Kasumi-1 (cell line): Measurements from ENCODE around the gene LRRK1.
A peak's percentile ranks its signal among the peaks of the same experiment; 100 is the strongest.

ENCODE experiments used
- DNase-seq, 2 experiments: peaks; one replicate each; lab custom pipeline; 2025; lab: John Stamatoyannopoulos, UW

LRRK1 gene, protein sequence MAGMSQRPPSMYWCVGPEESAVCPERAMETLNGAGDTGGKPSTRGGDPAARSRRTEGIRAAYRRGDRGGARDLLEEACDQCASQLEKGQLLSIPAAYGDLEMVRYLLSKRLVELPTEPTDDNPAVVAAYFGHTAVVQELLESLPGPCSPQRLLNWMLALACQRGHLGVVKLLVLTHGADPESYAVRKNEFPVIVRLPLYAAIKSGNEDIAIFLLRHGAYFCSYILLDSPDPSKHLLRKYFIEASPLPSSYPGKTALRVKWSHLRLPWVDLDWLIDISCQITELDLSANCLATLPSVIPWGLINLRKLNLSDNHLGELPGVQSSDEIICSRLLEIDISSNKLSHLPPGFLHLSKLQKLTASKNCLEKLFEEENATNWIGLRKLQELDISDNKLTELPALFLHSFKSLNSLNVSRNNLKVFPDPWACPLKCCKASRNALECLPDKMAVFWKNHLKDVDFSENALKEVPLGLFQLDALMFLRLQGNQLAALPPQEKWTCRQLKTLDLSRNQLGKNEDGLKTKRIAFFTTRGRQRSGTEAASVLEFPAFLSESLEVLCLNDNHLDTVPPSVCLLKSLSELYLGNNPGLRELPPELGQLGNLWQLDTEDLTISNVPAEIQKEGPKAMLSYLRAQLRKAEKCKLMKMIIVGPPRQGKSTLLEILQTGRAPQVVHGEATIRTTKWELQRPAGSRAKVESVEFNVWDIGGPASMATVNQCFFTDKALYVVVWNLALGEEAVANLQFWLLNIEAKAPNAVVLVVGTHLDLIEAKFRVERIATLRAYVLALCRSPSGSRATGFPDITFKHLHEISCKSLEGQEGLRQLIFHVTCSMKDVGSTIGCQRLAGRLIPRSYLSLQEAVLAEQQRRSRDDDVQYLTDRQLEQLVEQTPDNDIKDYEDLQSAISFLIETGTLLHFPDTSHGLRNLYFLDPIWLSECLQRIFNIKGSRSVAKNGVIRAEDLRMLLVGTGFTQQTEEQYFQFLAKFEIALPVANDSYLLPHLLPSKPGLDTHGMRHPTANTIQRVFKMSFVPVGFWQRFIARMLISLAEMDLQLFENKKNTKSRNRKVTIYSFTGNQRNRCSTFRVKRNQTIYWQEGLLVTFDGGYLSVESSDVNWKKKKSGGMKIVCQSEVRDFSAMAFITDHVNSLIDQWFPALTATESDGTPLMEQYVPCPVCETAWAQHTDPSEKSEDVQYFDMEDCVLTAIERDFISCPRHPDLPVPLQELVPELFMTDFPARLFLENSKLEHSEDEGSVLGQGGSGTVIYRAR (N-terminal part only)

DNA sequence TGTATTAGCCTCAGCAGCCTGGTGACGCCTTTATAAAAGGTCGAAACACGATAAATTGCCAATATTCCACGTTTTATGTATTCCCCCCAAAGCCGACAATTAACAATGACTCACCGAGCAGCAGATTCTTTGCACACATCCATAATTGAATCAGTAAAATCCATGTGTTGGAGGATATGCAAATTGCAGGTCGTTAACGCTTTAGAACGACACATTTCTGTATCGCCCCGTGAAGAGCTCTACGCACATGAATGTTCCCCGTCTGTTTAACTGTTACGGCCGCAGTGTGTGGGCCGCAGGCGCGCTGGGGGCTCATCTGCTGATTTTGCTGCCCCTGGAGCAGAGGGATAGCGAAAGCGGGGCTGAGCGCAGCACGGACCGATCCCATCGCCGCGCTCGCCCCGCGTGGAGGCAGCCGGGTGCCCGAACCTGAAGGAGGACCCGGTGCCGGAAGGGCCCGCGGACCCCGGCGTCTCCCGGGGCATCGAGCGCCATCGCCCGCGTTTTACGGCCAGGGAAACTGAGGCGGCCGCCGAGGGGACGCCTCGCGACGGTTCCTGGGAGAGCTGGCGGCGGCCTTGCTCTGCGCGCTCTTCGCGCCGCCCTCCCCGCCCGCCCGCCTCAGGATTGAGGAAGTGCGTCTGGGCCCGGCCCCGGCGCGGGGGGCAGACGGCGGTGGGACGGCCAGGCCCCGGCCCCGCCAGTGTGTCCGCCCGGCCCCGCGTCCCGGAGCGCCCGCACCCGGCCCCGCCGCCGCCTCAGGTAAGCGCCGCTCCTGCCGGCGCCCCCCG is at the start of gene LRRK1:
TSS of gene LRRK1 (plus strand) at position 668 of the 791 bp plus-strand sequence. CDS start 5,276 bp downstream, outside the sequence.
- DNase-seq = peak; percentile 46 to 65

DNA sequence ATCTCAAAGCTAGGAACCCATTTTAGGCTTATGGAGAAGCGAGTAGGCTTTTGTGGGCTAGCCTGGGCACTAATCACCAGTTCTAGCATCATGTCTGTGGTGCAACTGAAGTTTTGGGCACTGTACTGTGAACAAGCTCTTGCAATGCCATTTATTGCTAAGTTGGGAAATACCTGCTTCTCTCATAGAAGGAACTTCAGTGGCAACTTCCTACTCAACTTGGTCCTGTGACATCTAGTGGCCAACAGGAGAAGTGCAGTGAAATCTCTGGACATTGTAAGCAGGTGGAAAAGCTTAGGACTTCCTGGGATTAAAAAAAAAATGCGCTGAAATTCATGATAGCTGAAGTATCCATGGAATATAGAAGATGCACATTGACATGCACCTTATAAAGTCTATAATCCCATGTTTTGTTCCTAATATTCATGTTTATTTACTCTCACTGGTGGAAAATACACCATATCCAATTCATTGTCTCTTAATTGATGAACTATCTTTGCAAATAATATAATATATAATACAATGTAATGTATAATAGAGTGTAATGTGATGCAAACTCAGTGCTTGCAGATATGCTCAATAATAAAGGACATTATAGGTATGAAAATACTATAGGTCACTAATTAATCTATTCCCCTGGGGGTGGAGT is 46.0 kb upstream of the LRRK1 start:
- DNase-seq = peak; percentile 82 to 88

DNA sequence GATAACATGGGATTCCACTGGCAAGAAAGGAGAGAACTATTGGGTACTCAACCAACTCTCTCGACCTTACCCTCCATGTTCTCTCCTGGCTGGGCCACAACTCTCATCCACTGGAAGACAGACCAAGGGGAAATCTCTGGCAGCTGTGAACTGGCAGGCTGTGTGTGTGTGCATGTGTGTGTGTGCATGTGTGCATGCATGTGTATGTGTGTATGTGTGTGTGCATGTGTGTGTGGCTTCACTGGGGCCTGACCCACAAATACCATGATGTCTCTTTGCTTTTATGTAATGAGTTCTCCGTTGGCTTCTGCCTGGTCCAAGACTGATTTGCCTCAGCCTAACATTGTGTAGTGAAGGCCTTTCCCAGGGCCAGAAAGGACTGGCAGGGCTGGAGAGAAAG is 43.7 kb upstream of the LRRK1 start:
- DNase-seq = no peak

DNA sequence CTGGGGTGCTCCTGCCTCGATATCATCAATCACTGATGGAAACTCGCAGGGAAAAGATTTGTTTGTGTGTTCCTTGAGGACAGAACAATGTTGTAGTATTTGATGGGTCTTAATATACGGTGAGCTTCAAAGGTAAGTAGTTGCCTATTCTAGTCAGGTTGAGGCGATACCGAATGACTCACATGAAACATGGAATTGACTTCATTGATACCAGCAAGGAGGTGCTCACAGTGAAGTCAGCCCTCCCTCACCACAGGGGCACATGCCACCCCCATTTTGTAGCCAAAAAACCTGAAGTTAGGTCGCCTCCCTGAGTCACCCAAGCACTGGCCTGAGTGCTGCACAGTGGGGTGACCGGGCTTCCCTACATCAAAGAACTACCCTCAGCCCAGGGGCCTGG is 43.2 kb upstream of the LRRK1 start:
- DNase-seq = no peak

DNA sequence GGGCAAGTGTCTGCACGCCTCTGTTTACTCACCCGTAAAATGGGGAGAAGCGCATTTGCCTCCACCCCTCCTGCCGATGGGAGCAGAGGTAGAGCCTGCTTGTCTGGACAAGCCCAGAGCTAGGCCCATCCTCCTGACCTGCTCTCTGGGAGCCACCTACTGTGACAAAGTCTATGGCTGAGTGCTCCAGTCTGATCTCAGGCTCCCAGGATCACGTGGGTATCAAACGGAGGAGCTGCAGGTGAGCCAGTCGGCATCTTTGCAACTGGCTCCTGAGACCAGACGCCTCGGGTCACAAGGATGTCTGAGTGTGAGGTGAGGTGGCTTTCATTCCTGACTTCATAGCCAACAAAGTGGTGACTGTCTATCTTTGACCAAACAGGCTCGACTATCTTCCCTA is 41.6 kb upstream of the LRRK1 start:
- DNase-seq = no peak

DNA sequence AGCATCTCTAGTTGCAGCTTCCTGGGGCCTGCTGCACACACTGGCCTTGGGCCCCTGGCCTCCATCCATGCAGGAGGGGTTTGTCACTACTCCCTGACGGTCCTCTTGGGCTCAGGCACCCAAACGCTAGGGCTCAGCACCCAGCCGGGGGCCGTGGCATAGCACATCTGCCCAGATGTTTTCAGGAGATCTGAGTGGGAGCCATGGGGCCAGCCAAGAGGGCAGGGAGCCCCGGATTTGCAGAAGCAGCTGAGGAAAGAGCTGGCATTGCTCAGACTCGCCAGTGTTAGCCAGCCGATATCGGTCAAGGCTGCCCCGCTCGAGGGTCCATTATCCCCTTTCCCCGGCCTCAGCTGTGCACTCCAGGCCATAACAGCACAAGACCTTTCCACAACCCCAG is 41.0 kb upstream of the LRRK1 start:
- no peak for DNase-seq

DNA sequence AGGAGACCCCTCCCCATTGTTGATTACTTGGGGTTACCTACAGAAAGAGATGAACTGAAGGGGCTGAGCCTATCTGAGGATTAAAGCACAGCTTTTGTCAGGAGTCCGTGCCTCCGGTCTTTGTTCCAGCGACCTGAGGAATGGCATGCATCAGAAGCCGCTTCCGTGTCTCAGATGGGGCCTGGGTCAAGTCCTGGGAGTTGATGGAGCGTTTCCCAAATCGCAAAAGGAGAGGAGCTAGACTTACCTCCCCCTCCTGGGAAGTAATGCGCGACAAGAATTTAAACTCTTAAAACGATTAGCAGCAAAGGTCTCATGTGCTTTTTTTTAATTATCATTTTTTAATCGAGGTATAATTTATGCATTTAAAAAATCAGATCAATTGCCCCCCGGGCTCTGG is 40.5 kb upstream of the LRRK1 start:
- DNase-seq = no peak

DNA sequence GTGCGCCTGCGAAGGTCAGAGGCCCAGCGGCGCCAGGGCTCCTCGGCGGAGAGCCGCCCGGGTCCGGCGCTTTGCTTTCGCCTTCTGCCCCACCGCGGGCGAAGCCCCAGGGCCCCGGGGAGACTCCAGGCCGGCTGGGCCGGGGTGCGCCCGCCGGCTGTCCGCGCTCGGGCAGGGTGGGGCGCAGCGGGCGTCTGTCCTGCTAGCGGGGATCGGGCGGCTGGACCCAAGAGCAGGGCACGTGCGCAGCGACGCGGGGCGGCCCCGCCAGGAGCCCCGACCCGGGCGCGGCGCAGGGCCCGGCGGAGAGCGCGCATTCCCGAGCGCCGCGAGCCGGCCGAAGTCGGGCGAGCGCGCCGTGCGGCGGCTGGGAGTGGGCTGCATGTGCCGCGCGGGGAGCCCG is 40.1 kb upstream of the LRRK1 start:
- DNase-seq = no peak

DNA sequence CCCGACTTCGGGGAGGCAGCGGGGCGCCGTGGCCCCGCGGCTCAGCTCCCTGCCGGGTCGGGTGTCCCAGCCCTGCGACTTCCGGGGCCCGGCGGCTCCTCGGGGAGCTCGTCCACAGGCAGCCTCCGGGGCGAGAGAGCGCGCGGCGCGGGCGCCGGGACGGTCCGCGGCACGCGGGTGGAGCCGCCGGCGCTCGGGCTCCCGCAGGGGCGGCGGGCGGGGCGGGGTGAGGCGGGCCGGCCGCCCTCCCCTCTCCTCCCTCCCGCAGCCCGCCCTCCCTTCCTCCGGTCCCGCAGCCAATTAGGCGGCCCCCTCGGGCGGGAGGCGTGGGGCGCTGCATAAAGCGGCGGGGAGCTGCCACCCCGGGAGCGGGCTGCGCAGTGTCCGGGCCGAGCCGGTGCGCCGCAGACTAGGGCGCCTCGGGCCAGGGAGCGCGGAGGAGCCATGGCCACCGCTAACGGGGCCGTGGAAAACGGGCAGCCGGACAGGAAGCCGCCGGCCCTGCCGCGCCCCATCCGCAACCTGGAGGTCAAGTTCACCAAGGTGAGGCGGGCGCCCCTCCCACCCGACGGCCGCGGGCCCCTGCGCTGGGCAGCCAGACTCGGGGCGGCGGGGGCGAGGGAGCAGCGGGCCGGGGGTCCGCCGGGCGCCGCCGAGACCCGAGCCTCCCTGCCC is 39.6 kb upstream of the LRRK1 start, which contains the start of gene ALDH1A3:
TSS of gene ALDH1A3 (plus strand) at position 368 of the 675 bp plus-strand sequence. CDS start at position 445, 77 bp downstream.
- DNase-seq = peak; percentile 24 to 32

DNA sequence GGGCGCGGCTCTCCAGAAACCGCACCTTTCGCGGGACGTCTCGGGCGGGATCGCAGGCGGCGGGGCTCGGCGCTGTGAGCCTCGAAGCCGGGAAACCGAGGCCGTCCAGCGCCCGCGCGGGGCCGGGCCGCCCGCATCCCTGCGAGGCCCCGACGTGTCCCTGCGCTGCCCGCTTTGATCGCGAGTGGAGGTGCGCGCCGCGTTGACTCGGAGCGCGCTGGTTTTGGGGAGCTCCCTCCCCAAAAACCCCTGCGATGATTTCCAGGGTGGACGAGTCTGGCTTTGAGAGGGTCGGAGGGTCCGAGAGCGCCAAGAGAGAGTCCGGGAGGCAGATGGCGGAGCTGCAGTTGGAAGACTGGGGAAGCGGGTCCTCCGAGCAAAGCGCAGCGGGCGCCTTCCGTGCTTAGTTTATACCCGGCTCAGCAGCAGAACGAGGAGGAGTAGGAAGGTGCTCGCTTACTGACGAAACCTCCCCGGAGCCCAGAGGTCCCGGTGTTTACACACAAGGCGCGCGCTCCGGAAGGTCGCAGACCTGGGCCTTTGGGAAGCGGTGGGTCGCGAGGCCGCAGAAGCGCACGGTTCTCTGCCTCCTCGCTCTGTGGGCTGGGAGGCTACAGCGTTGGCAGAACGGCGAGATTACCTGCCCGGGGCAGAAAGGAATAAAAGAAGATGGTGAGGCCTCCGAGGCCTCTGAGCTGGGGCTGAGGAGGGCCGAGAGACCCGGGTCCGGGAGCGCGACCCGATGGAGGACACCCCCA is 38.8 kb upstream of the LRRK1 start:
- no peak for DNase-seq

DNA sequence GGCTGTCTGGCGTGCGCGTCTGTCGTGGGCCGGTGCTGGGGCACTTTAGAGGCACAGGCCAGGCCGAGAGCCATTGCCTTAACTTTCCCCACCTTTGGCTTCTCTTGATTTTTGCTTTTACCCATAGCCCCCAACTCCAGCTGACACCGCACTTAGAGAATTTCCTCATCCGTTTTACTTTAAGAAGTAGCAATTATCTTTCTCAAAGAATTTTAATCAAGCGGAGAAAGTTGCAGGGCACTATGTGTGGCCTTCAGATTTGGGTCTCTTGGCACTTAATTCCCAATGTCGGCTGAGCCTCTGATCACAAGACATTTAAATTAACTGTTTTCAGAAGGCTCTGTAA is 38.3 kb upstream of the LRRK1 start:
- no peak for DNase-seq

DNA sequence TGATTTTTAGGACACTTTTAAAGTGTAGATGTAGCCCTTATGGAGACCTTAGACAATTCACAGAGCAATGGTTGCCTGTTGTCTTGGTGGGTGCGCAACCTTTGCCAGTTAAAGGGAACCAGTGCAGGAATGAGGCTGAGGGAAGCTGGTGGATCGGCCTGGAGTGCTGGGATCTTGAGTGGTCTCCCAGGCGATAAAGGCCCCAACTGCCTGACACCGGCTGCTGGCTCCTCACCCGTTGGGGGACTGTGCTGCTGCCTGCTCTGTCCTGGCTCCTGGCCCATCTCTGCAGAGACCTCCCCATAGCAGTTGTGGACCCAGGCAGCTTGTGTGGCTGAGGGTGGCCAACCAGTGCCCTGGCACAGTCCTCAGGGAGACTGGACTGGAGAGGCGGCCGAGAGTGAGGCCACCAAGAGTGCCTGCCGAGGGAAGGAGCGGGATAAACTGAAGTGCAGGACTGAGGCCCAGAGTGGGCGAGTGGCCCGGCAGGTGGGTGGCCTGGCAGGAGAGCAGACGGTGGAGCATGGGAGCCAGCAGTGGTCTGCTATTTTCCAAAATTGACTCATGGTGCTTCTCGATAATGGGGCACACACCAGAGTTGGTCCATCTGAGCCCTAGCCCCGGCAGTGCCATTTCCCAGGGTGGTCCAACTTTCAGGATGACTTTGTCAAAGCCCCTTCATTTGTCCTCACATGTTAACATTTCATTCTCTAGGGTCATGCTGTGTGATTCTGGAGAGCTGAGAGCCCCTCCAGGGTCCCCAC is 37.4 kb upstream of the LRRK1 start:
- DNase-seq = no peak

DNA sequence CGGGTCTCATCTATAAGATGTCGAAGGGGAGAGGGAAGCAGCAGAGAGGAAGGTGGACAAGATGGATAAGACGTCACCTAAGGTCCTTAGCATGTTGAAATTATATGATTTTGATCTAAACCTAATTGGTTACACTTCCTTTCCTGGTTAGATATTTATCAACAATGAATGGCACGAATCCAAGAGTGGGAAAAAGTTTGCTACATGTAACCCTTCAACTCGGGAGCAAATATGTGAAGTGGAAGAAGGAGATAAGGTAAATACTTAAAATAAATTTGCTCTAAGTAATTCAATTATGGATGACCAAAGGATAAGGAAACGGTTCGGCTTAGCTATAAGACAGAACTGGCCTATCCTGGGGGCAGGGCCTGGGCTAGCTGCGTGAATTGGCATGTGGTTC is 34.0 kb upstream of the LRRK1 start:
- no peak for DNase-seq

DNA sequence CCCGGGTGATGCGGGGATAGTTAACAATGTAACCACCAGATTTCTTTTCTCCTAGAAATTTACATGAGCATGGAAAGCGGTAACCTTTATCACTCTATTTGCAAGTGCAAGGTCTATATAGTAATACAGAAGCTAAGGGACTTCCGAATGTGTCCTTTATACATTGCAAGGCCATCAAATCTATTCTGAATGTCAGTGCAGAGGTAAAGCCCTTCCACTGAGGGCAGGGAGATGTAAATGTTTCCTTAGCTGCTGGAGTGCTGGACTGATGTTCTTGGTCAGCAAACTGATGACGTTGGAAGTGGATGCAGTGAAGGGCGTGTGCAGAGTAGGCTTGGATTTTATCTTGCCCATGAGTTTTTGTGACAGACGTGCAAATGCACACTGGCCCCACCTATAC is 33.3 kb upstream of the LRRK1 start:
- DNase-seq = no peak

DNA sequence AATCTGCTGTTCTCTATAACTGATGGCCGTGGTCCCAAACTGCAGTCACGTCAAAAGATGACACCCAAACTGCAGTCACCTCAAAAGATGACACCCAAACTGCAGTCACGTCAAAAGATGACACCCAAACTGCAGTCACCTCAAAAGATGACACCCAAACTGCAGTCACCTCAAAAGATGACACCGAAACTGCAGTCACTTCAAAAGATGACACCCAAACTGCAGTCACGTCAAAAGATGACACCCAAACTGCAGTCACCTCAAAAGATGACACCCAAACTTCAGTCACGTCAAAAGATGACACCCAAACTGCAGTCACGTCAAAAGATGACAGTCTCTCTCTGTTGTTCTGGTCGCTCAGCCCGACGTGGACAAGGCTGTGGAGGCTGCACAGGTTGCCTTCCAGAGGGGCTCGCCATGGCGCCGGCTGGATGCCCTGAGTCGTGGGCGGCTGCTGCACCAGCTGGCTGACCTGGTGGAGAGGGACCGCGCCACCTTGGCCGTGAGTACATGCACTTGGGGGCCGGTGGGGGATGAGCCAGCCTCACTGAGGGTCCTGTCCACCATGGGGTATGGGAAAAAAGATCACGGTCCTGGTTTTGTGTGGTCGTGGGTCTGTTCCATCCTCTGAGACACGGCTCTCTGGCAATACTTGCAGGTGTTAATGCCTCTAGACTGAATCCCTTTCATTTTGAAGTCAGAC is 31.8 kb upstream of the LRRK1 start:
- no peak for DNase-seq

DNA sequence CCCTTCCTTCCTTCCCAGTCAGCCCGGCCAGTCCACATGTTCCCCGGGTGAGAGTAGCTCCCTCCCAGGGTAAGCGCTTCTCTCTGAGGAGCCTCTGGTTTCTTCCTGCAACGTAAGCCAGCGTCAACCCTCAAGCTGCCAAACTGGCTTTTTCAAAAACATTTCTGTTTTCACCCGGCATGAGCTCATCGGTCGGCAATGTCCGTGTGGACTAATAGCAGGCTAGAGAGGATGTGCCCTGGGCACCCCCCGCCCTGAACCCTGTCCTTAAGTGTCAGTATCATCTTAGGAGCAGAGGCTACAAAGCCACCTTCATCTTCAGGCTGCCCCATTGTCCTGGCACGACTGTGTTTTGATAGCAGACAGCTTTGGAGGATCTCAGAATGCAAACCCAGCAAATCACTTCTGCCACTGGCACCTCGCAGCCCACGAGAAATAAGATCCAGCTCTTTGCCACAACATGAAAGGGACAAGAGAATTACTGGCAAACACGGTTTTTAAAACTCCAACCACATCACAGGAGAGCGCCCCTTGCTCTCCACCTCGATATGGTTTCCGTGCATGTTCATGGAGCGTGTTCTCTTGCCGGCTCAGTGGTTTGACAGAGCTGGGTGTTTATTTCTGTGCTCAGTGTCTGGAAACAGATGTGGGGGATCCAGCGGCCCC is 29.6 kb upstream of the LRRK1 start:
- no peak for DNase-seq

DNA sequence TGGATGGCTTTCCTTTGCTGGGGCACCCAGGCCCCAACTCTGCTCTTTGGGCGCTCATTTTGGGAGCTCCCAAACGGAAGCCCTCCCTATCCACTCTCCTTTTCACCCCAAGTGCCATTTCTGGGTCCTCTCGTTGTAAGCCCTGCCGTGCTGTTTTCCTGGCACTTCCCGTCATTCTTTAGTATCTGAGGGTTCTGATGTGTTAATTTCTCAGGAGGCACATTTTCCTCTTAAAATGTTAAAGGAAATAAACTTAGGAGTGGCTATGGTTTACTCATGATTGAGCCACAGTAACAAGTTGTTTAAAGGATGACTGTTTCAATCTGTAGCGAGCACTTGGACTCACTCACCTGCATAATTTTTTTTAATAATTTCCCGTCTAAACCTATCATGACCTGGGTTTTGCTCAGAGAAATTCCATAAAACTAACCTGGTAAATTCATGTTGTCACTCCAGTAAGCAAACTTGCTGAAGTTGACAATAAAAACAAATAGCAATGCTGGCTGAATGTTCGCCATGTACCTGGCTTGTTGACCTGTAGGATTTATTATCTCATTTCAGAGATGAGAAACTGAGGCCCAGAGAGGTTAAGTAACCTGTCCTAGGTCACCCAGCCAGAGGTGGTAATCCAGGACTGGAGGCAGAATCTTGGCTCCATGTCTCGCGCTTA is 29.0 kb upstream of the LRRK1 start:
- no peak for DNase-seq
